Chondrocyte (in vitro differentiated cells): ENCODE measurements around the gene CLEC16A. TPM values are rescaled to one million over a fixed set of nuclear protein-coding genes. Genes with fewer than 3 reads are reported as not detected.

ENCODE experiments used
- DNase-seq: peaks from one replicate; pipeline ENCODE4 v3.0.0; 2021; ENCODE audit warnings: mixed read lengths, low spot score
- H3K27ac Mint-ChIP-seq: one replicate; pipeline ENCODE4 v1.8.0; 2021; ENCODE audit warnings: mild to moderate bottlenecking, moderate library complexity, mixed read lengths; ENCODE audit not compliant: unreplicated experiment
- H3K27me3 Mint-ChIP-seq: 2 replicates; pipeline ENCODE4 v1.8.0; 2021; ENCODE audit warnings: low read depth, mixed read lengths
- H3K36me3 Mint-ChIP-seq: 2 replicates; pipeline ENCODE4 v1.8.0; 2021; ENCODE audit warnings: low read depth, mixed read lengths
- H3K4me1 Mint-ChIP-seq: 2 replicates; pipeline ENCODE4 v1.8.0; 2021; ENCODE audit warnings: low read depth, mild to moderate bottlenecking, mixed read lengths
- H3K4me3 Mint-ChIP-seq: one replicate; pipeline ENCODE4 v1.8.0; 2021; ENCODE audit warnings: mild to moderate bottlenecking, moderate library complexity, mixed read lengths; ENCODE audit not compliant: unreplicated experiment
- H3K9me3 Mint-ChIP-seq: 2 replicates; pipeline ENCODE4 v1.8.0; 2021; ENCODE audit warnings: low read depth, mixed read lengths
- CTCF ChIP-seq: fragments of 200-600 bp; sonication (generic); IDR thresholded peaks from 2 replicates; pipeline ENCODE4 v1.5.0; 2021; ENCODE audit warnings: antibody characterized with exemption, mild to moderate bottlenecking, moderate library complexity
- total RNA-seq: library from RNA; stranded (reverse); gene quantifications from 3 replicates; pipeline ENCODE4 v1.2.1, GENCODE V29; 2021

Gene CLEC16A
- total RNA-seq, 1 donor from 2014 or later = 17.9 TPM

DNA sequence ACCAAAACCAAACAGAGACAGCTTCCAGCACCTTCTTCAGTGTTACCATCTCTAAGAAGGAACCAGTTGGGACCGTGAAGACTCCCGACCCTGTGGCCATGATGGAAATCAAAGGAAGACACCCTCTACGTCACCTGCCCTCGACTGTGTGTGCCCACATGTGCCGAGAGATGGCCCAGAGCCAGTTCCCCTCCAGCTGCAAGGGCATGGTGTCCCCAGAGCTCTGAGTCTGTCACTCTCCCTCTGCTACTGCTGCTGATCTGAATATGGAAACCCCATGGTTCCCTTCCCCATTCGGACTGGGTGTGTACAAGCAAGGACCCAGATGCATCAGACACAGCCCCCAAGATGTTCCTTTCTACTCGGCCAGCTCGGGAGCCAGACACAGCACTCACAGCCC lies 235.2 kb downstream of the CLEC16A start:
- H3K9me3 Mint-ChIP-seq = no peaks in the 10 kb centered on the region
- H3K4me3 Mint-ChIP-seq = no peak overlapping the region
- TF ChIP-seq CTCF = no peak
- DNase-seq = no peak
- H3K4me1 Mint-ChIP-seq = peaks cover 3% of the 10 kb centered on the region
- no peaks in the 10 kb centered on the region for H3K27me3 Mint-ChIP-seq
- H3K36me3 Mint-ChIP-seq = peaks cover 17% of the 10 kb centered on the region
- H3K27ac Mint-ChIP-seq = no peak overlapping the region

- peaks cover 11% of the 10 kb centered on the region for H3K36me3 Mint-ChIP-seq
- H3K4me3 Mint-ChIP-seq = no peak overlapping the region
These were observed 236.1 kb downstream of the CLEC16A start for GRCh38 chr16:11180489-11180888.

DNA sequence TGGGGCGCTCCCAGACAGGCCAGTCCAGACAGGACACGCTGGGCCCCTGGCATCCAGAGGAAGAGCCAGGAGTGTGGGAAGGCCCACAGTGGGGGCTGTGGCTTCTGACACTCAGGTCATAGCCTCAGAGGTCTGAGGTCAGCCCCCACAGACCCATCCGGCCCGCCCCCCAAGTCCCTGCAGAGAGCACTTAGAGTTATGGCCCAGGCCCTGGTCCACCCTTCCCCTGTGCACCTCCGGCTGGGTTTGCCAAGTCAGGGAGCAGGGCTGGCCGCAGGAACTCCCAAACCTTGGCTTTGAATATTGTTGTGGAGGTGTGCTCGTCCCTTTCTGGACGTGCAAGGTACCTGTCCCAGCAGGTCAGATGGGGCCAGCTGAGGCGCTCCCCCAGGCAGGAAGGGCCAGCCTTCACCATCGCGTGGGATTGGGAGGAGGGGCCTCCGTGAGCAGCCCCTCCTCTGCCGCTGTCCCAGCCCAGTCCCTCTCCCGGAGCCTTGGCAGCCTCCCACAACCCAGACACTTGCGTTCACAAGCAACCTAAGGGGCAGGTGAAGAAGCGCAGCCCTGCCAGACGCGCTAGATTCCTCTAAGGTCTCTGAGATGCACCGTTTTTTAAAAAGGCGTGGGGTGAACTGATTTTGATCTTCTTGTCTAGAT lies 237.0 kb downstream of the CLEC16A start:
- H3K4me1 Mint-ChIP-seq = peaks cover 3% of the 10 kb centered on the region
- H3K9me3 Mint-ChIP-seq = no peaks in the 10 kb centered on the region
- no peak overlapping the region for H3K4me3 Mint-ChIP-seq
- H3K36me3 Mint-ChIP-seq = peaks cover 11% of the 10 kb centered on the region
- TF ChIP-seq CTCF = no peak
- H3K27me3 Mint-ChIP-seq = no peaks in the 10 kb centered on the region
- no peak overlapping the region for H3K27ac Mint-ChIP-seq
- DNase-seq = peak; percentile 90

More at GRCh38 chr16:11180489-11180888, 236.1 kb downstream of the CLEC16A start:
- no peak for DNase-seq
- Mint-ChIP-seq H3K4me1 (peaks cover 3% of the 10 kb centered on the region), H3K9me3 (no peaks in the 10 kb centered on the region), H3K27ac (no peak overlapping the region), H3K27me3 (no peaks in the 10 kb centered on the region)
- no peak for TF ChIP-seq CTCF

DNA sequence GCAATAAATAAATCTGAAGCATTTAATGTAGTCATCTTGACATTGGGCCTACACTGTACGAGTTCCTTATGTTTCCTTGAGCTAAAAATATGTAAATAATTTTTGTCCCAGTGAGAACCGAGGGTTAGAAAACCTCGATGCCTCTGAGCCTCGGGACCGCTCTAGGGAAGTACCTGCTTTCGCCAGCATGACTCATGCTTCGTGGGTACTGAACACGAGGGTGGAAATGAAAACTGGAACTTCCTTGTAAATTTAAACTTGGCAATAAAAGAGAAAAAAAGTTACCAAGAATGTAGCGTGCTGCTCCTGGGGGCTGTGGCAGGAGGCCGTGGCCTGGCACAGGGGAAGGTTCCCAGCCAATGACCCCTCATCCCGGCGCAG lies 237.5 kb downstream of the CLEC16A start:
- Mint-ChIP-seq H3K4me1 (peaks cover 3% of the 10 kb centered on the region), H3K27me3 (no peaks in the 10 kb centered on the region), H3K4me3 (no peak overlapping the region), H3K27ac (no peak overlapping the region), H3K9me3 (no peaks in the 10 kb centered on the region), H3K36me3 (peaks cover 11% of the 10 kb centered on the region)
- DNase-seq = no peak
- TF ChIP-seq CTCF = no peak

DNA sequence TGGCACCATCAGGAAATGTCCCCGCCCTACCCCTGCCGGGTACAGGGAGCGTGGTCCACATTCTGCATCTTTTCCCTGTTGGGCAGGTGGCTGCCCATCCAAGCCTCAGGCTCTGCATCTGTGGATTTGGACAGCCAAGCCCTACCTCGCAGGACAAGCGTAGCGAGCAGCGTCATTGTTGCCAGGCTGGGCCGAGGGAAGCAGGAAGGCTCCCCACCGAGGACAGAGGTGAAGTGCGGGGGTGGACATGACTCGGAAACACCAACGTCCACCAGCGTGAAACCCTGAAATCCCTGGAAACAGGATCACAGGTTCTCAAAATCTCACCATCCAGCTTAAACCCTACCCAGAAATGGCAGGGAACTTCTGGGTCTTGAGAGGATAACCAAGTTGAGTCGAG lies 238.0 kb downstream of the CLEC16A start:
- no peaks in the 10 kb centered on the region for H3K9me3 Mint-ChIP-seq

More for the DNA sequence above, 238.0 kb downstream of the CLEC16A start:
- TF ChIP-seq CTCF = no peak
- peaks cover 11% of the 10 kb centered on the region for H3K36me3 Mint-ChIP-seq
- H3K27me3 Mint-ChIP-seq = no peaks in the 10 kb centered on the region
- no peak overlapping the region for H3K4me3 Mint-ChIP-seq
- DNase-seq = no peak
- no peak overlapping the region for H3K27ac Mint-ChIP-seq
- peaks cover 3% of the 10 kb centered on the region for H3K4me1 Mint-ChIP-seq
